Glomerular visceral epithelial cell (primary cell): ENCODE results near the gene DTD1.

Experiments used
- DNase-seq: peaks from one replicate; pipeline ENCODE4 v3.0.0-alpha.2; 2016; ENCODE audit errors: extremely low spot score

The DTD1 gene

GRCh38 chr20:18615020-18615650 is 27.3 kb downstream of the DTD1 start:
- DNase-seq, result no peak

GRCh38 chr20:18621004-18621403 is 33.1 kb downstream of the DTD1 start:
- DNase-seq, result no peak

DNA sequence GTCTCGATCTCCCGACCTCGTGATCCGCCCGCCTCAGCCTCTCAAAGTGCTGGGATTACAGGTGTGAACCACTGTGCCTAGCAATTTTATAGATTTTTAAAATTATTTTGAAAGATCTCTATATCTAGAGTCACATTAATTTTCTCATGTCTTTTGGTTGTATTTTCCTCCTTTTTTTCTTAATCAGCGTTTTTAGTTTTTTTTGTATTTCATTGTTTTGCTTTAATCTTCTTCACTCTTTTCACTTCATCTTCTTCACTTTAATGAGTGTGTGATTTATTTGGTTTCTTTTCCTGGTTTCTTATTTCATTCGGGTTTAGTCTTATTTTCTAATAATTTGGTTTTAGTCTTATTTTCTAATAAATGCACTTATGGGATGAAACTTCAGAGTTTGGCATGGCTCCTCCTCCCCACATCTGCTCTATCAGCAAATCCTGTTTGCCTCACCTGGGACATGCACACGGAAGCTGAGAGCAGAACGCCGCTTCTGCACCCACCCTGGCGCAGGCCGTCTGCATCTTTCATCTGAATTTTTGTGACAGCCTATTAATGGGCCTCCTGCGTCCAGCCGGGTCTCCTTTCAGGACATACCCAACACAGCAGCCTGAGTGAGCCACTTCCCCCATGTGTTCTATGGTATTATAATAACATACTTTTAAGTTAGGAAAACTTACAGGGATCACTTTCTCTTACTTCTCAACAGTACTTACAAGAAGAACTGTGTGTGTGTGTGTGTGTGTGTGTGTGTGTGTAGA is 35.5 kb downstream of the DTD1 start:
- DNase-seq, result no peak

DNA sequence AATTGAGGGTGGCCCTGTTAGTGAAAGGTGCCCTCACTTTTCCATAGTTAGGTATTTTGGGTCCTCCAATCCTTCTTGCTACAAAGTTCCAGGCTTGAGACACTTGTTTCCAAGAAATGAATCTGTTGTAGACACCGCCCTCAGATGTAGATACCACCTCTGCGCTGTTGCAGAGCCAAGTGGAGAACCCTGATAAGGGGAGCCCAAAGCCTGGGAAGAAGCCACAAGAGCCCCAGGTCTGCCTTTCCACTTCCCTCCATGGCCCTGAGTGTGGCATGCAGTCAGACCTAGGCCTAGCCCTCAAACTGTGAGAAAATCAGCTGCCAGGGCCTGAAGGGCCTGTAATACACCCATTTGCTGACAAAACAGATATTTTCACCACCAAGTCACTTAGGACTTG is 37.1 kb downstream of the DTD1 start:
- no peak for DNase-seq

DNA sequence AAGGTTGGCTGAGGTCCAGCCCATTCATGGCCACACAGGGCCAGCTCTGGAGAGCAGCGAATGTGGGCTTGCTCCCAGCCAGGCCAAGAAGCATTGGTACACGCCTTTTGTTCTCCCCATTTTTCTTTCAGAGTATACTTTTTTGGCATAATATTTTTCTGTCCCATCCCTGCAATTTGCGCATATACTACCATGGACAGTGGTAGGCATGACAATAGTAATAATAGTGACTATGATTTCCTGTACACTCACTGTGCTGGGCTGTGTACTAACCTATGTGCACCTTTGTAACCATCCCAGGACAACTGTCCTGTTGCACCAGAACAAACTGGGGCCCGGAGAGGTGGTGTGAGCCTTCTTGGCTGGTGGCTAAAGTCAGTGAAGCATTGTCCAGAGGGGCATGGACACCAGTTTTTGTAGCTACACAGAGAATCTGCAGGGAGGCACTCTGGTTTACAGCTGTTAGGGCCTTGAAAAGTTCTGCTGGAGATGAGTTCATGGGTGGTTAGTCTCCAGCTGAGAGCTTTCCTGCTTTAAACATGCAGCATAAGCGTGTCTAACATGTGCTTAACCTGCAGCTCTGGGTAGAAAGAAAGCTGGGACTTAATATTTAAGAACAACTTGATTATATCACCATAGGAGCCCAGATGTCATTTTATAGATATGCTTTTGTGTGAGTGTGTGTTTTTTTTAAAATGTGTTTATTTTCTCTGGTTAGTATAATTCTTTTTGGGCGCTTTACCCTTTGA is 38.2 kb downstream of the DTD1 start:
- no peak for DNase-seq

DNA sequence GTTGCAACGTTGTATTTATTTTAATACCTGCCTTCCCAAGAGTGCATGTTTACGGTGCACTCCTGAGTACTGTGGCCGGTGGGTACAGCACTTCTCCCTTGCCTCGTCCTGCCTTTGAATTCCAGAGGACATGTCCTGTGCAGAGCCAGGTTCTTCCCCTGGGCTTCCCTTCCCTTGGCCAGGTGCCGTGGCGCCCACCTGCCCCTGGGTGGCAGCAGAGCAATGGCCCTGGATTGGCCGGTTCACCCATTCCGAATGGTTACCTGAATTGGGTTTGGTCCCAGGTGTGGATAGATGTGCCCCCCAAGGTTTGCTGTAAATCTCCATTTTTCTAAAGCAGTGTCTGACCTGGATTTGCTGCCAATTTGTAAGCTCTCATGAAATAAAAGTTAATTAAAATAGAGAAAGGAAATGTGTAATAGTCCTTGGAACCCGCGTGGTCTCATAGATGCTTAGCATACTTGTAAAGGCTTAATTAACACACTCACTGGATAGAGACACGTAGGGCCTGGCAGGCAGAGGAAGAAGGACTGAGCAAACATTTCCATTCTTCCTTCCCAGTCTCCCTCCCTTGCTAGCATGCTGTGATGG is 40.6 kb downstream of the DTD1 start:
- peak; percentile 35 for DNase-seq

- DNase-seq, result peak; percentile 70
Observed at GRCh38 chr20:18632196-18632789, 44.4 kb downstream of the DTD1 start.

DNA sequence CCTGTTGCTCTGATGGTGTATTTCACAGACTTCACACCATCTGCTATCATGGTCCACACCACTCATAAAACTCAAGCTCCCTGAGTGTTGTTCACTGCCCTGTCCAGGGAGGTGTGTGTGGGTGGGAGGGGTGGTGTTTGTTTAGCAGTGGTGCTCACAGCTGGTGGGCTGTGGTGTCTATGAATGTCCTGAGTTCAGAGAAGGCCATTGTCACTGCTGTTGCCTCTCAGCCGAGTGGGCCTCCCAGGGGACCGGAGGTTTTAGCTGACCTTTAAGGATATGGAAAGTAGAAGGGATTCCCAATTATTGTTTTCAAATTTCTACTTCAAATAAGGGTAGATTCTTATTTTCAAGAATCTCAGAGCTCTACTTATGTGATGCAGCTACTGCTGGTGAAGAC is 45.6 kb downstream of the DTD1 start:
- DNase-seq, result no peak

- DNase-seq, result no peak
Observed at GRCh38 chr20:18634501-18634900, 46.6 kb downstream of the DTD1 start.

DNA sequence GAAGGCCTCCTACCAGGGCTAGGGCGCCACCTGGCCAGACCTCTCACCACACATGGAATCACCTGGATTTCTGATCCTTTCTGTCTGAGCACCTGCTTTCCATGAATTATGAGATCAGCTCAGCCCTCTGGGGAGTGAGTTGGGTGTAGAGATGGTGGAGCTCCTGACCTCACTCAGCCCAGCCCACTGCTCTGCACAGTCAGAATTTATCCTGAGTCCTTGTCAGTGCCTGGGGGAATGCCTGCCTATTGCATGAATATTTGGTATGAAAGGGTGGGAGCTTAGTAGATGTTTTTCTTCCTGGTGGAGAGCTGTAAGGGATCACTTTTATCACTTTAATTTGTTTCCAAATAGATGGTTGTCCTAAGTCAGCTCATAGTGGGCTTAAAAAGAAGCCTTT is 47.5 kb downstream of the DTD1 start:
- DNase-seq, result no peak

DNA sequence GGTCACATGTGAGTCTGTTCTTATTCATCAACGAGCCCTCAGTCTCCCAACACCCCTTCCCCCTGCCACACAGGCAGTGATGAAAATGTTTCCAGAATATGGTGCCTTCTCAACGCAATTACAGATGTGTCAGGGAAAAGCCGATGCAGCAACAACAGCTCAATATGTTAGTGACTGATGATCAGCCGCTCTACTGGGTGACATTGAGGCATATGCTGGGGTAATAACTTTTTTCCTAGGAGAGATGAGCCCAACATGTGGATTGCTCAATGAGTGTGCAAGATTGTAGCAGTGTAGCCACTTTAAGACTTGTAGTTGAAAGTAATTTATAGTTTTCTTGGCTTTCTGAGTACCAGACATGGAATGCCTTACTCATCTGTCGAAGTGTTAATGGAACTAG is 49.4 kb downstream of the DTD1 start:
- DNase-seq, result no peak

- no peak for DNase-seq
Observed at GRCh38 chr20:18638768-18639167, 50.9 kb downstream of the DTD1 start.

DNA sequence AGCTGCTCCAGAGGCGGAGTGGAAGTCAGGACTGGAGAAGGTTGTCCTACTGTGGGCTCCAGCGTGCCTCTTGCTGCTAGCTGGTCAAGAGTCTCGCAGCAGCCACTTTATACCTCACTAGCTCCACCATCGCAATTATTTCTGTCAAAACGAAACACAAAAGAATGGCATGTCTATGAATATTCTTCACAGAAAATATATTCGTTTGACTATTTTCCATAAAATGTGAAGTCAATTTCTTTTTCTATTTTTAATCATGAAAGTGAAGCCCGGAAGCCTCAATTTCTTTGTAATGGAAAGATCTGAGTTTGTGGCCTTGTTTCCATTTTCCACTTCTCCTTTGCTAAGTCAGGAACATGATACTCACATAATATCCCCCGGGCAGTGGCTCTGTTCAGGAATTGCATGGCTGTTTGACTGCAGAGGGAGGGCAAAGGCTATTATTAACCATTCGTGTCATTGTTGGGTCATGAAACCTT is 51.7 kb downstream of the DTD1 start:
- DNase-seq, result no peak

DNA sequence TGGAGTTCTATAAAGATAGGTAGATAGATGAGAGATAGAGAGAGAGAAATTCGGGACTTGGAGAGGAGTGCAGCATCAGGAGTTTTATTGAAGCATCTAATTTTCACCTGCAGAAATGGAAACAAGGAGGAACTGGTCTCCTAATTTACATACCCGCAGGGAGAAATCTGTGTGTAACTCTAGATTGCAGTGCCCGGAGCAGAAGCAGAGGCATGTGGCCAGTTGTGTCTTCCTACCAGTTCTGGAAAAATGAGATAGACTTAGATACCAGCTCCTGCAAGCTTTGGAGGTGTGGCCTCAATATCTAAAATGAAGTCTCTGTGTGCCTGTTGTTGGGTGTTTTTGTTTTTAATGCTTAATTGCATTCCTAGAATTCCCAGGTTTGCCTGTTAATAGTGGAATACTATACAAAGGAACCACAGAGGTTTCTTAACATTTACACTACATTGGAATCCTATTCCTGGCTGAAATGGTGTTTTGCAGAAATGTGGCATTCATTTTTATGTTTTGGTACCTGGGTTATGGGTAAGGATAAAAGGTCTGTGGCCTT is 57.4 kb downstream of the DTD1 start:
- DNase-seq, result no peak

GRCh38 chr20:18645851-18646250 is 58.0 kb downstream of the DTD1 start:
- DNase-seq, result no peak

DNA sequence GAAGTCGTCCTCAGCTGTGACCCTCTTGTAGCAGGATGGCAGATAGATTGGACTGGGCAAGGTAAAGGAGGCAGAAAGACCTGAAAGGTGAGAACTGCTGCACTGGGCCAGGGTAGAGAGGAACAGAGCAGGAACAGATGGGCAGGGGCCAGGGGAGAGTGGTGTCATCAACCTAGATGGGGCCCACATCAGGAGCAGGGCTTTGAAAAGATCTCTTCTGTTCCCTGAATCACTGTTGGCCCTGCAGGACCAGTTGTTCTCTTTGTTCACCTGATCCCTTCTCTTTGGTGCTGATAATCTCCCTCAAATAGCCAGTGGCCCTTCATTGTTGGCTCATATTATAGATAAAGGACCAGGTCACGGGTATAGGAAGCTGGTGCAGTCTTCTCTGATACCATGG is 59.9 kb downstream of the DTD1 start:
- no peak for DNase-seq

DNA sequence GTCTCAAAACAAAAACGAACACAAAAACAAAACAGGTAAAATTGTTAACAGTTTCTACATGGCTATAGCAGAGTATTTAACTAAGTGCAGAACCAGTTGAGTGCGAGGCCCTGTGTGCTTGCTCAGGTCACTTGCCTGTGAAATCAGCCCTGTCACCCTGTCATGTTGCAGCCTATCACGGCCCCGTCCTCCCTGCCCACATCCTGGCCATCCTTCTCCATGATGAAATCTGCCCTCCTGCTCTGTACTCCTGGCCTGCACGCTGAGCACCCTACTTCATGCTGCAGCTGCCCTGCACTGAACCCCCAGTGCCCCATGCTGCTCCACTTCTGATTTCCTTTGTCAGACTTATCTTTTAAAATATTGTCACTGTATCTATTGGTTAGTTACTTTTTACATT is 62.4 kb downstream of the DTD1 start:
- DNase-seq, result no peak

GRCh38 chr20:18653736-18654447 is 66.0 kb downstream of the DTD1 start:
- no peak for DNase-seq

- DNase-seq, result no peak
Observed at GRCh38 chr20:18654448-18654773, 66.6 kb downstream of the DTD1 start.

- DNase-seq, result peak; percentile 65
Observed at GRCh38 chr20:18657575-18657974, 69.7 kb downstream of the DTD1 start.
